ENCODE results near the gene HOXD12. TPM values are rescaled to one million over a fixed set of nuclear protein-coding genes. Genes with fewer than 3 reads are reported as not detected.

Gene HOXD12
- total and polyA plus RNA-seq, 2 donors (not counting 1 experiment from before 2014, with no cell fraction given): not detected

DNA sequence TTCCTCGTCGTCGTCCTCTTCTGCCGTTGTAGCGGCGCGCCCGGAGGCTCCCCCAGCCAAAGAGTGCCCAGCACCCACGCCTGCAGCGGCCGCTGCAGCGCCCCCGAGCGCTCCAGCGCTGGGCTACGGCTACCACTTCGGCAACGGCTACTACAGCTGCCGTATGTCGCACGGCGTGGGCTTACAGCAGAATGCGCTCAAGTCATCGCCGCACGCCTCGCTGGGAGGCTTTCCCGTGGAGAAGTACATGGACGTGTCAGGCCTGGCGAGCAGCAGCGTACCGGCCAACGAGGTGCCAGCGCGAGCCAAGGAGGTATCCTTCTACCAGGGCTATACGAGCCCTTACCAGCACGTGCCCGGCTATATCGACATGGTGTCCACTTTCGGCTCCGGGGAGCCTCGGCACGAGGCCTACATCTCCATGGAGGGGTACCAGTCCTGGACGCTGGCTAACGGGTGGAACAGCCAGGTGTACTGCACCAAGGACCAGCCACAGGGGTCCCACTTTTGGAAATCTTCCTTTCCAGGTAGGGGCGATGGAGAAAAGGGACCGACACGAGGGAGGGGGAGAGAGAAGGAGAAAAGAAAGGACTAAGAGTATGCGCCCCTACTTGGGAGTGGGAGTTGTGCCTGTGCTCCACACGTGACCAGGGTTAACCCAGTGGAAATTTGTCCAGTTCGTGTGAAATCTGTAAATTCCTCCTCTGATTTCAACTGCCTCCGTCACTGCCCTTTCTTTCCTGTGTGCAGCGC, 6.3 kb upstream of the HOXD12 start:
- no peaks in the 10 kb centered on the region for H3K36me3 ChIP-seq (ENCODE audit: control insufficient read depth, insufficient read depth, low read length)
- H3K27ac ChIP-seq (ENCODE audit: insufficient read depth, low read length): no peak overlapping the region
- H3K4me2 ChIP-seq (ENCODE audit: extremely low read depth, insufficient read depth, low read length): no peak overlapping the region
- no peak overlapping the region for H2AFZ ChIP-seq (ENCODE audit: low read length)
- H4K20me1 ChIP-seq (ENCODE audit: control insufficient read depth, extremely low read depth, insufficient read depth, low read length): no peaks in the 10 kb centered on the region
- DNase-seq (ENCODE audit: low read depth in 2 of 2): no peak
- H3K27me3 ChIP-seq (ENCODE audit: control insufficient read depth, insufficient read depth, low read length): peaks cover 84% of the 10 kb centered on the region
- H3K9me3 ChIP-seq (ENCODE audit: control insufficient read depth, insufficient read depth, low read depth, low read length): no peaks in the 10 kb centered on the region
- TF ChIP-seq EZH2 (IDR thresholded peaks at IDR 0.05; ENCODE audit: low read length, missing control alignments): peak; percentile 91
- TF ChIP-seq, protein P1, sequence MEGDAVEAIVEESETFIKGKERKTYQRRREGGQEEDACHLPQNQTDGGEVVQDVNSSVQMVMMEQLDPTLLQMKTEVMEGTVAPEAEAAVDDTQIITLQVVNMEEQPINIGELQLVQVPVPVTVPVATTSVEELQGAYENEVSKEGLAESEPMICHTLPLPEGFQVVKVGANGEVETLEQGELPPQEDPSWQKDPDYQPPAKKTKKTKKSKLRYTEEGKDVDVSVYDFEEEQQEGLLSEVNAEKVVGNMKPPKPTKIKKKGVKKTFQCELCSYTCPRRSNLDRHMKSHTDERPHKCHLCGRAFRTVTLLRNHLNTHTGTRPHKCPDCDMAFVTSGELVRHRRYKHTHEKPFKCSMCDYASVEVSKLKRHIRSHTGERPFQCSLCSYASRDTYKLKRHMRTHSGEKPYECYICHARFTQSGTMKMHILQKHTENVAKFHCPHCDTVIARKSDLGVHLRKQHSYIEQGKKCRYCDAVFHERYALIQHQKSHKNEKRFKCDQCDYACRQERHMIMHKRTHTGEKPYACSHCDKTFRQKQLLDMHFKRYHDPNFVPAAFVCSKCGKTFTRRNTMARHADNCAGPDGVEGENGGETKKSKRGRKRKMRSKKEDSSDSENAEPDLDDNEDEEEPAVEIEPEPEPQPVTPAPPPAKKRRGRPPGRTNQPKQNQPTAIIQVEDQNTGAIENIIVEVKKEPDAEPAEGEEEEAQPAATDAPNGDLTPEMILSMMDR (conservative IDR thresholded peaks at IDR 0.05 in 1 of 2, IDR thresholded peaks at IDR 0.05 in 1 of 2; ENCODE audit: low read depth in 1 of 2, low read length in 2 of 2): no peak
- no peak overlapping the region for H3K9ac ChIP-seq (ENCODE audit: insufficient read depth, low read length)
- H3K79me2 ChIP-seq (ENCODE audit: control insufficient read depth, insufficient read depth, low read length): no peaks in the 10 kb centered on the region
- H3K4me3 ChIP-seq (replicated peaks in 1 of 4; ENCODE audit: control extremely low read depth in 1 of 4, insufficient read depth in 1 of 4, low read depth in 3 of 4, low read length in 4 of 4): peak overlapping the region in 1 of 4 experiments; percentile 20
- no peaks in the 10 kb centered on the region for H3K4me1 ChIP-seq (ENCODE audit: control insufficient read depth, extremely low read depth, insufficient read depth, low read length)

DNA sequence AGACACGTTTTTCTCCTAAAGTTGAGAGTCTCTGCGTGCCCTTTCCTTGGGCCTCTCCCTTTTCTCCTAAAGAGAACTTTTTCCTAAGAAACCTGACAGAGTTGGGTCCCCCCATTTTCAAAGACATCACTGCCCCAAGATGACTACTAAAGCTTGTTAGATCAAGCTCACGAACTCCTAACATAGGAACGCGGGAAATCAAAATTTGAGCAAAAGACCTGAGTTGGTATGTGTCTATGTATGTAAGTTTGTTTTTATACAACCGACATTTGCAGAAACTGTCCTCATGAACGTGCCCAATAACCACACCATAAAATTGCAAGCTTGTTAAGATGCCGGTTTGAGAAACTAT, 5.7 kb upstream of the HOXD12 start:
- Histone ChIP-seq H3K4me2 (ENCODE audit: extremely low read depth, insufficient read depth, low read length) (no peak overlapping the region), H2AFZ (ENCODE audit: low read length) (no peak overlapping the region), H3K36me3 (ENCODE audit: control insufficient read depth, insufficient read depth, low read length) (no peaks in the 10 kb centered on the region), H3K4me3 (replicated peaks in 1 of 4; ENCODE audit: control extremely low read depth in 1 of 4, insufficient read depth in 1 of 4, low read depth in 3 of 4, low read length in 4 of 4) (no peak overlapping the region), H3K79me2 (ENCODE audit: control insufficient read depth, insufficient read depth, low read length) (no peaks in the 10 kb centered on the region), H3K4me1 (ENCODE audit: control insufficient read depth, extremely low read depth, insufficient read depth, low read length) (no peaks in the 10 kb centered on the region), H3K9me3 (ENCODE audit: control insufficient read depth, insufficient read depth, low read depth, low read length) (no peaks in the 10 kb centered on the region), H3K27ac (ENCODE audit: insufficient read depth, low read length) (no peak overlapping the region), H3K27me3 (ENCODE audit: control insufficient read depth, insufficient read depth, low read length) (peaks cover 84% of the 10 kb centered on the region), H4K20me1 (ENCODE audit: control insufficient read depth, extremely low read depth, insufficient read depth, low read length) (no peaks in the 10 kb centered on the region), H3K9ac (ENCODE audit: insufficient read depth, low read length) (no peak overlapping the region)
- TF ChIP-seq, protein P1 (conservative IDR thresholded peaks at IDR 0.05 in 1 of 2, IDR thresholded peaks at IDR 0.05 in 1 of 2; ENCODE audit: low read depth in 1 of 2, low read length in 2 of 2): no peak
- TF ChIP-seq EZH2 (IDR thresholded peaks at IDR 0.05; ENCODE audit: low read length, missing control alignments): no peak
- DNase-seq (ENCODE audit: low read depth in 2 of 2): no peak

DNA sequence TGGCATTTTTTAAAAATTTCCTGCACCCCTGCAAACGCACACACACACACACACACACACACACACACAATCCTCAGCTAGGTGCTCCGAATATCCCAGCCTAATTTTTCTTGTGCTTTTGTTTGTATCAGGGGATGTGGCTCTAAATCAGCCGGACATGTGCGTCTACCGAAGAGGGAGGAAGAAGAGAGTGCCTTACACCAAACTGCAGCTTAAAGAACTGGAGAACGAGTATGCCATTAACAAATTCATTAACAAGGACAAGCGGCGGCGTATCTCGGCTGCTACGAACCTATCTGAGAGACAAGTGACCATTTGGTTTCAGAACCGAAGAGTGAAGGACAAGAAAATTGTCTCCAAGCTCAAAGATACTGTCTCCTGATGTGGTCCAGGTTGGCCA, 5.2 kb upstream of the HOXD12 start:
- Histone ChIP-seq H3K4me3 (replicated peaks in 1 of 4; ENCODE audit: control extremely low read depth in 1 of 4, insufficient read depth in 1 of 4, low read depth in 3 of 4, low read length in 4 of 4) (no peak overlapping the region), H3K27me3 (ENCODE audit: control insufficient read depth, insufficient read depth, low read length) (peaks cover 84% of the 10 kb centered on the region)
- TF ChIP-seq EZH2 (IDR thresholded peaks at IDR 0.05; ENCODE audit: low read length, missing control alignments): no peak
- TF ChIP-seq, protein P1 (conservative IDR thresholded peaks at IDR 0.05 in 1 of 2, IDR thresholded peaks at IDR 0.05 in 1 of 2; ENCODE audit: low read depth in 1 of 2, low read length in 2 of 2): no peak

More for the DNA sequence above, 5.2 kb upstream of the HOXD12 start:
- Histone ChIP-seq H3K4me1 (ENCODE audit: control insufficient read depth, extremely low read depth, insufficient read depth, low read length) (no peaks in the 10 kb centered on the region), H3K4me2 (ENCODE audit: extremely low read depth, insufficient read depth, low read length) (no peak overlapping the region), H3K9ac (ENCODE audit: insufficient read depth, low read length) (no peak overlapping the region), H3K79me2 (ENCODE audit: control insufficient read depth, insufficient read depth, low read length) (no peaks in the 10 kb centered on the region), H4K20me1 (ENCODE audit: control insufficient read depth, extremely low read depth, insufficient read depth, low read length) (no peaks in the 10 kb centered on the region), H3K36me3 (ENCODE audit: control insufficient read depth, insufficient read depth, low read length) (no peaks in the 10 kb centered on the region), H3K27ac (ENCODE audit: insufficient read depth, low read length) (no peak overlapping the region), H3K9me3 (ENCODE audit: control insufficient read depth, insufficient read depth, low read depth, low read length) (no peaks in the 10 kb centered on the region), H2AFZ (ENCODE audit: low read length) (no peak overlapping the region)
- no peak for DNase-seq (ENCODE audit: low read depth in 2 of 2)

All from fibroblast of lung (primary cell).